OCI-LY3 (cell line): ENCODE results near the gene GDI1.
A peak's percentile ranks its signal among the peaks of the same experiment; 100 is the strongest.

Experiments used
- H2AFZ ChIP-seq: fragments of 200-600, 300-600 bp; shearing (Covaris generic); 2 replicates; pipeline ENCODE4 v1.6.0; 2014; ENCODE audit warnings: antibody characterized with exemption, low read depth, low read length
- H3K27ac ChIP-seq: fragments of 200-600, 300-600 bp; sonication (generic); 2 replicates; pipeline ENCODE4 v1.5.1; 2014; ENCODE audit warnings: mild to moderate bottlenecking, low read length, moderate library complexity, mixed read lengths
- H3K27me3 ChIP-seq: fragments of 200-600, 300-600 bp; sonication (generic); 2 replicates; pipeline ENCODE4 v1.6.1; 2014; ENCODE audit warnings: low read depth, low read length, mixed read lengths
- H3K36me3 ChIP-seq: fragments of 200-600, 300-600 bp; sonication (generic); replicated peaks from 2 replicates; pipeline ENCODE3; 2014; ENCODE audit warnings: low read depth, low read length, mixed read lengths
- H3K4me1 ChIP-seq: fragments of 300-600, 200-600 bp; sonication (generic); 2 replicates; pipeline ENCODE4 v1.6.1; 2014; ENCODE audit warnings: low read length, mixed read lengths
- H3K4me2 ChIP-seq: fragments of 200-600, 300-600 bp; sonication (generic); 2 replicates; pipeline ENCODE4 v1.6.1; 2014; ENCODE audit warnings: low read length, mixed read lengths
- H3K4me3 ChIP-seq: fragments of 300-600, 200-600 bp; sonication (generic); 2 replicates; pipeline ENCODE4 v1.5.1; 2014; ENCODE audit warnings: antibody characterized with exemption, mild to moderate bottlenecking, low read length, moderate library complexity
- H3K79me2 ChIP-seq: fragments of 300-600, 200-600 bp; shearing (Covaris generic); 2 replicates; pipeline ENCODE4 v1.6.1; 2014; ENCODE audit warnings: mild to moderate bottlenecking, low read length, mixed read lengths
- H3K9ac ChIP-seq: fragments of 300-600, 200-600 bp; shearing (Covaris generic); 2 replicates; pipeline ENCODE4 v1.6.0; 2014; ENCODE audit warnings: mild to moderate bottlenecking, low read length, moderate library complexity
- H3K9me3 ChIP-seq: fragments of 200-600, 300-600 bp; shearing (Covaris generic); 2 replicates; pipeline ENCODE4 v1.6.1; 2014; ENCODE audit warnings: low read length, mixed read lengths; ENCODE audit not compliant: insufficient read depth
- H4K20me1 ChIP-seq: fragments of 200-600, 300-600 bp; sonication (generic); 2 replicates; pipeline ENCODE4 v1.6.1; 2016; ENCODE audit warnings: low read length, mixed read lengths; ENCODE audit not compliant: insufficient read depth
- CTCF ChIP-seq: fragments of 200-600, 300-600 bp; sonication (generic); IDR thresholded peaks from 2 replicates; pipeline ENCODE4 v1.5.1; 2014; ENCODE audit warnings: antibody characterized with exemption, low read length, low read depth
- EZH2phosphoT487 ChIP-seq: fragments of 200-600 bp; shearing (Covaris generic); IDR thresholded peaks from 2 replicates; pipeline ENCODE4 v1.6.1; 2018; ENCODE audit warnings: antibody characterized with exemption, mixed run types, low read depth

The GDI1 gene

GRCh38 chrX:154489182-154489581 lies 52.2 kb downstream of the GDI1 start:
- Histone ChIP-seq H3K27me3 (no peaks in the 10 kb centered on the region), H4K20me1 (no peaks in the 10 kb centered on the region), H3K9me3 (no peaks in the 10 kb centered on the region), H3K4me2 (peak overlapping the region; percentile 96), H3K4me3 (peak overlapping the region; percentile 97), H3K9ac (peak overlapping the region; percentile 91; the same call in 1 of the 2 replicates), H3K27ac (no peak overlapping the region), H3K4me1 (peaks cover 18% of the 10 kb centered on the region), H3K79me2 (peaks cover 22% of the 10 kb centered on the region), H2AFZ (no peak overlapping the region), H3K36me3 (peaks cover 15% of the 10 kb centered on the region)
- TF ChIP-seq CTCF (no peak), EZH2phosphoT487 (no peak)

DNA sequence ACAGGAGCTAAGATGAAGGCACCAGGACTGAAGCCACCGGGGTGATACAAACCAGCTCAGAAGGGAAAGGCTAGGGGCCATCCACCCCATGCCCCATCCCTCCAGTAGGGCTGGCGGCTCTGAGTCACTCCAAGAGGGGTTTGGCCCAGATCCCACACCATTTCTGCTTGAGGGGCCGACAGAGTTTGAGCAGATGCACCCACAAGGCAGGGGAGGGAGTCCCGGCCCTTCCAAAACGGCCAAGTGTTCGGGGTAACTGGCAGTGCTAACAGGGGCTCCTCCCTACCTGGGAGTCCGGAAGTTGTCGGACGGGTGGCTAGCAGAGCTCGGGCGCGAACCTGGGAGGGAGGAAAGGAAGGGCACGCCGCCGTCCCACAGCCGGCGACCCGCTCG lies 53.1 kb downstream of the GDI1 start:
- Histone ChIP-seq H2AFZ (no peak overlapping the region), H3K4me3 (peak overlapping the region; percentile 97), H3K4me1 (peaks cover 18% of the 10 kb centered on the region), H3K4me2 (peak overlapping the region; percentile 96), H4K20me1 (no peaks in the 10 kb centered on the region), H3K9ac (peak overlapping the region; percentile 91), H3K79me2 (peaks cover 14% of the 10 kb centered on the region), H3K36me3 (peaks cover 9% of the 10 kb centered on the region), H3K27me3 (no peaks in the 10 kb centered on the region), H3K9me3 (no peaks in the 10 kb centered on the region), H3K27ac (peak overlapping the region; percentile 52)
- TF ChIP-seq CTCF (no peak), EZH2phosphoT487 (no peak)

- TF ChIP-seq CTCF (peak; percentile 26; the same call in 1 of the 2 replicates), EZH2phosphoT487 (no peak)
- Histone ChIP-seq H3K4me1 (peaks cover 13% of the 10 kb centered on the region), H3K9me3 (no peaks in the 10 kb centered on the region), H3K27me3 (no peaks in the 10 kb centered on the region), H3K36me3 (peaks cover 3% of the 10 kb centered on the region), H2AFZ (peak within 1 kb of the TSS; percentile 53; the same call in 1 of the 2 replicates), H3K4me3 (peak within 1 kb of the TSS; percentile 97), H3K4me2 (peak within 1 kb of the TSS; percentile 96), H3K27ac (peak within 1 kb of the TSS; percentile 62), H4K20me1 (no peaks in the 10 kb centered on the region), H3K79me2 (peaks cover 8% of the 10 kb centered on the region), H3K9ac (peak within 1 kb of the TSS; percentile 91)
Observed at GRCh38 chrX:154490414-154491083, 53.6 kb downstream of the GDI1 start, which contains the start of gene SLC10A3. Gene SLC10A3, minus strand, starts transcription at chrX:154490629. Its CDS starts 1,689 bp downstream, at chrX:154488940.
